H1 (cell line): Measurements from ENCODE around the gene ZNF786. TPM values are rescaled to one million over a fixed set of nuclear protein-coding genes. Genes with fewer than 3 reads are reported as not detected.

Source experiments
- polyA plus RNA-seq, 7 experiments: library from polyadenylated mRNA; depleted of rRNA in 3 of 7; stranded (reverse) in 5 of 7; unstranded in 2 of 7; fragments of >200 nt in 5 of 7; fragments of 200-250 nt in 2 of 7; gene quantifications; 1 replicate in 5 of 7; 2 replicates in 1 of 7; 4 replicates in 1 of 7; pipeline versions ENCODE4 v1.2.1 to v1.2.3, GENCODE V29; 2011 to 2013; ENCODE audit warnings: missing spikeins in 2 of 7, mixed read lengths in 2 of 7
- small RNA-seq: library from polyadenylated mRNA; stranded (forward); fragments of <200 nt; extraction: miRNeasy Mini kit (QIAGEN cat#:217004); gene quantifications from one replicate; pipeline ENCODE3, GENCODE V24; 2013; ENCODE audit not compliant: insufficient read depth
- total RNA-seq: library from RNA; stranded (reverse); fragmentation: NEBNext Ultra II Directional; extraction: Animal tissue kit (Norgen Biotek cat#: 25700); gene quantifications from 2 replicates; pipeline ENCODE4 v1.2.1, GENCODE V29; 2021

ZNF786 gene
- total and polyA plus RNA-seq, 2 of the 8 experiments (the other 6 are each of a cell fraction or from before 2014, with no cell fraction given), result 7.7 to 16.3 TPM

Small RNAs within 50 kb of the gene (small RNA-seq; reads per million reads assigned to genes)
- not detected for gene COX6B1P1
- gene RN7SL521P, result 0.69 reads per million
- not detected for gene RNU6-650P

Other genes with a start within 250 kb of the ZNF786 start
- gene EZH2, start 206.4 kb downstream of the ZNF786 start, total RNA-seq, result 46.6 and 49.0 TPM in 2 replicates
- 15.5 and 28.9 TPM in 2 replicates for gene EZH2, start 206.4 kb downstream of the ZNF786 start, polyA plus RNA-seq (2011; rRNA removed)
- 303 and 308 TPM in 2 replicates for gene PDIA4, start 62.2 kb downstream of the ZNF786 start, total RNA-seq
- gene PDIA4, start 62.2 kb downstream of the ZNF786 start, polyA plus RNA-seq (2011; rRNA removed), result 108 and 119 TPM in 2 replicates
- gene ZNF425, start 35.6 kb upstream of the ZNF786 start, total RNA-seq, result 4.0 and 6.1 TPM in 2 replicates
- gene ZNF425, start 35.6 kb upstream of the ZNF786 start, polyA plus RNA-seq (2011; rRNA removed), result 3.4 and 4.5 TPM in 2 replicates
- 62.2 and 63.5 TPM in 2 replicates for gene ZNF398, start 56.7 kb upstream of the ZNF786 start, total RNA-seq
- 52.7 and 58.9 TPM in 2 replicates for gene ZNF398, start 56.7 kb upstream of the ZNF786 start, polyA plus RNA-seq (2011; rRNA removed)
- gene ZNF282, start 104.8 kb upstream of the ZNF786 start, total RNA-seq, result 35.7 and 36.3 TPM in 2 replicates
- 16.9 and 22.3 TPM in 2 replicates for gene ZNF282, start 104.8 kb upstream of the ZNF786 start, polyA plus RNA-seq (2011; rRNA removed)
- gene ZNF212, start 148.9 kb upstream of the ZNF786 start, total RNA-seq, result 19.3 and 20.1 TPM in 2 replicates
- 6.7 and 9.1 TPM in 2 replicates for gene ZNF212, start 148.9 kb upstream of the ZNF786 start, polyA plus RNA-seq (2011; rRNA removed)
- 7.3 and 8.3 TPM in 2 replicates for gene ZNF783, start 171.5 kb upstream of the ZNF786 start, total RNA-seq
- gene ZNF783, start 171.5 kb upstream of the ZNF786 start, polyA plus RNA-seq (2011; rRNA removed), result 8.2 and 10.3 TPM in 2 replicates